OCI-LY3 (cell line): Measurements from ENCODE around the gene MRPL3.
A peak's percentile ranks its signal among the peaks of the same experiment; 100 is the strongest.

Source experiments
- H2AFZ ChIP-seq: fragments of 200-600, 300-600 bp; shearing (Covaris generic); 2 replicates; pipeline ENCODE4 v1.6.0; 2014; ENCODE audit warnings: antibody characterized with exemption, low read depth, low read length
- H3K27ac ChIP-seq: fragments of 200-600, 300-600 bp; sonication (generic); 2 replicates; pipeline ENCODE4 v1.5.1; 2014; ENCODE audit warnings: mild to moderate bottlenecking, low read length, moderate library complexity, mixed read lengths
- H3K27me3 ChIP-seq: fragments of 200-600, 300-600 bp; sonication (generic); 2 replicates; pipeline ENCODE4 v1.6.1; 2014; ENCODE audit warnings: low read depth, low read length, mixed read lengths
- H3K36me3 ChIP-seq: fragments of 200-600, 300-600 bp; sonication (generic); replicated peaks from 2 replicates; pipeline ENCODE3; 2014; ENCODE audit warnings: low read depth, low read length, mixed read lengths
- H3K4me1 ChIP-seq: fragments of 300-600, 200-600 bp; sonication (generic); 2 replicates; pipeline ENCODE4 v1.6.1; 2014; ENCODE audit warnings: low read length, mixed read lengths
- H3K4me2 ChIP-seq: fragments of 200-600, 300-600 bp; sonication (generic); 2 replicates; pipeline ENCODE4 v1.6.1; 2014; ENCODE audit warnings: low read length, mixed read lengths
- H3K4me3 ChIP-seq: fragments of 300-600, 200-600 bp; sonication (generic); 2 replicates; pipeline ENCODE4 v1.5.1; 2014; ENCODE audit warnings: antibody characterized with exemption, mild to moderate bottlenecking, low read length, moderate library complexity
- H3K79me2 ChIP-seq: fragments of 300-600, 200-600 bp; shearing (Covaris generic); 2 replicates; pipeline ENCODE4 v1.6.1; 2014; ENCODE audit warnings: mild to moderate bottlenecking, low read length, mixed read lengths
- H3K9ac ChIP-seq: fragments of 300-600, 200-600 bp; shearing (Covaris generic); 2 replicates; pipeline ENCODE4 v1.6.0; 2014; ENCODE audit warnings: mild to moderate bottlenecking, low read length, moderate library complexity
- H3K9me3 ChIP-seq: fragments of 200-600, 300-600 bp; shearing (Covaris generic); 2 replicates; pipeline ENCODE4 v1.6.1; 2014; ENCODE audit warnings: low read length, mixed read lengths; ENCODE audit not compliant: insufficient read depth
- H4K20me1 ChIP-seq: fragments of 200-600, 300-600 bp; sonication (generic); 2 replicates; pipeline ENCODE4 v1.6.1; 2016; ENCODE audit warnings: low read length, mixed read lengths; ENCODE audit not compliant: insufficient read depth
- EZH2phosphoT487 ChIP-seq: fragments of 200-600 bp; shearing (Covaris generic); IDR thresholded peaks from 2 replicates; pipeline ENCODE4 v1.6.1; 2018; ENCODE audit warnings: antibody characterized with exemption, mixed run types, low read depth
- TF ChIP-seq, protein P1 (sequence below): fragments of 200-600, 300-600 bp; sonication (generic); IDR thresholded peaks from 2 replicates; pipeline ENCODE4 v1.5.1; 2014; ENCODE audit warnings: antibody characterized with exemption, low read length, low read depth

The MRPL3 gene

DNA sequence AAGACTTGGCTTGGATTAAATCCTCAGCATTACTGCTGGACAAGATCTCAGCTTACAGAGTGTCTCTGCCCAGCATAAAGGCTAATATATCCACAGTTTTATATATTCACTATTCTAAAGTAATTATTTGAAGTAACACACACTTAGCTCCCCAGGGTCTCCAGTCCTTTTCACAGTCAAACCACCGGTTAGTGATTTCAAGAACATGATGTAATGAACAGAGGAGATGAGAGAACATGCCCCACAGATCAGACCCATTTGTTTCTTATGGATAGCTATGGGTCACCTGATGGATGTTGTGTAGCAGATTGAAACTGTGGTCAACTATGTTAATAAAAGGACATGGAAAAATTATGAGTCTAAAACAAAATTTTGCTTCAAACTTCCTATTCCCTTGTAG lies 44.8 kb upstream of the MRPL3 start:
- Histone ChIP-seq H3K4me2 (no peak overlapping the region), H4K20me1 (no peaks in the 10 kb centered on the region), H3K9me3 (no peaks in the 10 kb centered on the region), H2AFZ (no peak overlapping the region), H3K27me3 (no peaks in the 10 kb centered on the region), H3K36me3 (no peaks in the 10 kb centered on the region), H3K4me1 (peaks cover 17% of the 10 kb centered on the region), H3K9ac (no peak overlapping the region), H3K79me2 (no peaks in the 10 kb centered on the region), H3K4me3 (no peak overlapping the region), H3K27ac (no peak overlapping the region)
- TF ChIP-seq, protein P1, sequence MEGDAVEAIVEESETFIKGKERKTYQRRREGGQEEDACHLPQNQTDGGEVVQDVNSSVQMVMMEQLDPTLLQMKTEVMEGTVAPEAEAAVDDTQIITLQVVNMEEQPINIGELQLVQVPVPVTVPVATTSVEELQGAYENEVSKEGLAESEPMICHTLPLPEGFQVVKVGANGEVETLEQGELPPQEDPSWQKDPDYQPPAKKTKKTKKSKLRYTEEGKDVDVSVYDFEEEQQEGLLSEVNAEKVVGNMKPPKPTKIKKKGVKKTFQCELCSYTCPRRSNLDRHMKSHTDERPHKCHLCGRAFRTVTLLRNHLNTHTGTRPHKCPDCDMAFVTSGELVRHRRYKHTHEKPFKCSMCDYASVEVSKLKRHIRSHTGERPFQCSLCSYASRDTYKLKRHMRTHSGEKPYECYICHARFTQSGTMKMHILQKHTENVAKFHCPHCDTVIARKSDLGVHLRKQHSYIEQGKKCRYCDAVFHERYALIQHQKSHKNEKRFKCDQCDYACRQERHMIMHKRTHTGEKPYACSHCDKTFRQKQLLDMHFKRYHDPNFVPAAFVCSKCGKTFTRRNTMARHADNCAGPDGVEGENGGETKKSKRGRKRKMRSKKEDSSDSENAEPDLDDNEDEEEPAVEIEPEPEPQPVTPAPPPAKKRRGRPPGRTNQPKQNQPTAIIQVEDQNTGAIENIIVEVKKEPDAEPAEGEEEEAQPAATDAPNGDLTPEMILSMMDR, result no peak
- no peak for TF ChIP-seq EZH2phosphoT487

DNA sequence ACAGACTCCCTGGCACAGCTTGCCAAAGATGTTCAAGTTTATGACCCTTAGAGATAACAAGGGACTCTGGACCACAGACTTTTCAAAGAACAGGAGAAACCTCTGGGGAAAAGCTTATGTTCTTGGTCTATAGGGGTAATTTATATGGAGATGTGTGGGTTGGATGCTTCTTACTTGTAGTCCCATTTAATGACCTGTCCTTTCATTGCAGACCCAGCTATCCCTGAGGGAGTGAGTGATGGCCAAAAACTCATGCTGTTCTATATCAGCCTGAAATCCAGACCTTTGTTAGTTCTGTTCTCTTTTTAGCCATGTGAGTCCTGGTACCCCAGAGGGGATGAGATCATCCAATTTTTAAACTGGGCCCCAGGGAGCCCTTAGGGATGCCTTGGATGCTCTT lies 43.7 kb upstream of the MRPL3 start:
- Histone ChIP-seq H3K79me2 (no peaks in the 10 kb centered on the region), H4K20me1 (no peaks in the 10 kb centered on the region), H3K4me3 (no peak overlapping the region), H3K4me1 (peaks cover 11% of the 10 kb centered on the region), H3K9me3 (no peaks in the 10 kb centered on the region), H3K36me3 (no peaks in the 10 kb centered on the region), H3K27ac (no peak overlapping the region), H3K9ac (no peak overlapping the region), H3K27me3 (no peaks in the 10 kb centered on the region), H2AFZ (no peak overlapping the region), H3K4me2 (no peak overlapping the region)
- no peak for TF ChIP-seq EZH2phosphoT487
- TF ChIP-seq, protein P1, result no peak

DNA sequence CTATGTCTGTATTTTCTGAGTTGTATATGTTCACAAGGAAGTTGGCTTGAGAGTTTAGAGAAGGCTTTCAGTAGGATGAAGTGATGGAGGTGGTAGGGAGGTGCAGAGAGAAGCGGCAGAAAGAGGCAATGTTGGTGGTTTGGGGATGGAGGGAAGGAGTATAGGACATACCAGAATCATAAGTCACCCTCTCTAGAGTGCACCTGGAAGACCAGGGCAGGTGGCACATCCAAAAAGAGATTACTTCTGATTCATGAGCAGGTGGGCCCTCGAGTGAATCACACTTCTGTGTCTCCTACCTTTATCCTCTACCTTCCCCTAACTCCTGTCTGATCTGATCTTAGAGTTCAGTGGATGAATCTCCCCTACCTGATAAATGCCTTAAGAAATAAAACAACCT lies 41.8 kb upstream of the MRPL3 start:
- H3K4me2 ChIP-seq, result no peak overlapping the region
- no peaks in the 10 kb centered on the region for H3K9me3 ChIP-seq
- no peak overlapping the region for H3K4me3 ChIP-seq
- peaks cover 14% of the 10 kb centered on the region for H3K4me1 ChIP-seq
- H3K9ac ChIP-seq, result no peak overlapping the region
- no peak overlapping the region for H2AFZ ChIP-seq
- TF ChIP-seq, protein P1, result no peak
- TF ChIP-seq EZH2phosphoT487, result no peak
- H3K27me3 ChIP-seq, result no peaks in the 10 kb centered on the region
- no peaks in the 10 kb centered on the region for H3K79me2 ChIP-seq
- H4K20me1 ChIP-seq, result no peaks in the 10 kb centered on the region
- no peaks in the 10 kb centered on the region for H3K36me3 ChIP-seq
- H3K27ac ChIP-seq, result no peak overlapping the region

DNA sequence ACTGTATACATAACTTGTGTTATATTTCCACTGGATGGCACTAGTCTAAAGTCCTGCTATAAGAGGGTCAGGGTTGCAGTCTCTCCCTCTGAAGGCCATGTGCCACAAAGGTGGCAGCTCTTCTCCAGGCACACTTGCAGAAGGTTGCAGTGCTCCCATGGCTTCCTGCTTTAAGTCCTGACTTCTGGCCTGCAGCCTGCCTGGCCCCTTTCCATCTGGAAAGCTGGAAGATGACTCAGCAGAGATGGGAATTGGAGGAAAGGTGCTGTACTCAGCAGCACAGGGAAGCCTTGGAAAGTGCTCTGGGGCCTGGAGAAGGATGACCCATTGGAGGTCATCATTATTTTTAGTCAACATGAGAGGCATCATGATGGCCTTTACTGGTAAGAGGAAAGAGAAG lies 40.9 kb upstream of the MRPL3 start:
- Histone ChIP-seq H3K4me3 (no peak overlapping the region), H3K79me2 (no peaks in the 10 kb centered on the region), H3K4me2 (no peak overlapping the region), H3K27ac (no peak overlapping the region), H3K9ac (no peak overlapping the region), H3K4me1 (peaks cover 16% of the 10 kb centered on the region), H3K9me3 (no peaks in the 10 kb centered on the region), H3K36me3 (no peaks in the 10 kb centered on the region), H3K27me3 (no peaks in the 10 kb centered on the region), H2AFZ (no peak overlapping the region), H4K20me1 (no peaks in the 10 kb centered on the region)
- TF ChIP-seq, protein P1, result peak; percentile 36
- TF ChIP-seq EZH2phosphoT487, result no peak
